ENCODE results near the gene CT45A1.

DNA sequence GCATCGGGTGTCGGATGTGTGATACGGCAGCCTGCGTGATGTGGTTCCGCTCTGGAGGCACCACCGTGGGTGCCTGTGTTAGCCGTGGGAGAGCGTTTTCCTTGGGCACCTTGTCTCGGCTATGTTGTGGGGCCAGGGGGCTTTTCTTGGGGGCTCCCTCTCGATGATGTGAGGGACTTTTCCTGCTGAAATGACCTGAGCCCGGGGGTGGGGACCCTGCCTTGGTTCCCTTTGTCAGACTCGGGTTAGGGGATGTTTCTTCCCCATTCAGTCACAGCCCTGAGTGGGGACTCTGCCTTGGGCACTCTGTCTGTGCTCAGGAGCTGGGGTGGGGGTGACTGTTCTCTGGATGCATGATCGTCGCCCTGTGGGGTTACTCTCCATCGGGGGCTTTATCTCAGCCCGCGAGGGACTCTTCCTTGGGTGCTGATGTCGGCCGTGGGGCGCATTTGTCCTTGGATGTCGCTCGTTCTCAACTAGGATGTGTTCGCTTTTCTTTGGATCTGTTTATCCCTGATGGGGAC, 27.8 kb downstream of the CT45A1 start:
- TF ChIP-seq POLR2A (IDR thresholded peaks at IDR 0.05; ENCODE audit: low read length) (no peak), GATA1 (IDR thresholded peaks at IDR 0.05; ENCODE audit: low read depth, low read length) (no peak)

Measured in erythroblast (primary cell).